ENCODE data around the gene CLASP1. TPM values are rescaled to one million over a fixed set of nuclear protein-coding genes. Genes with fewer than 3 reads are reported as not detected.

Gene CLASP1
- total RNA-seq, 1 experiment from 2014 or later, result 49.2 TPM

- no peak for DNase-seq (ENCODE audit: low read depth, low spot score)
- no peaks in the 10 kb centered on the region for H3K27me3 ChIP-seq (ENCODE audit: control insufficient read depth, insufficient read depth, low read length)
- POLR2A ChIA-PET, result interaction anchor here (0.6 kb wide), 1 partner anchor 179 kb away, joined by 3 read pairs; no protein-coding TSS in a partner anchor
- H3K4me1 ChIP-seq (ENCODE audit: control insufficient read depth, insufficient read depth, low read length), result no peaks in the 10 kb centered on the region
- no peaks in the 10 kb centered on the region for H3K9me3 ChIP-seq (ENCODE audit: control insufficient read depth, insufficient read depth, low read depth, low read length)
- ATAC-seq, result no peak
- in situ Hi-C loops (cut with HindIII; ENCODE audit: low pct_unique_long_range_greater_than_20kb, low sequenced_read_pairs) (no loop called here), intact Hi-C loops (cut with micrococcal nuclease; ENCODE audit: unreplicated experiment) (no loop called here)
- no TSS peak for BruUV-seq (replicated peaks)
- H3K27ac ChIP-seq (ENCODE audit: low read length), result no peak overlapping the region
- TF ChIP-seq, protein P1, sequence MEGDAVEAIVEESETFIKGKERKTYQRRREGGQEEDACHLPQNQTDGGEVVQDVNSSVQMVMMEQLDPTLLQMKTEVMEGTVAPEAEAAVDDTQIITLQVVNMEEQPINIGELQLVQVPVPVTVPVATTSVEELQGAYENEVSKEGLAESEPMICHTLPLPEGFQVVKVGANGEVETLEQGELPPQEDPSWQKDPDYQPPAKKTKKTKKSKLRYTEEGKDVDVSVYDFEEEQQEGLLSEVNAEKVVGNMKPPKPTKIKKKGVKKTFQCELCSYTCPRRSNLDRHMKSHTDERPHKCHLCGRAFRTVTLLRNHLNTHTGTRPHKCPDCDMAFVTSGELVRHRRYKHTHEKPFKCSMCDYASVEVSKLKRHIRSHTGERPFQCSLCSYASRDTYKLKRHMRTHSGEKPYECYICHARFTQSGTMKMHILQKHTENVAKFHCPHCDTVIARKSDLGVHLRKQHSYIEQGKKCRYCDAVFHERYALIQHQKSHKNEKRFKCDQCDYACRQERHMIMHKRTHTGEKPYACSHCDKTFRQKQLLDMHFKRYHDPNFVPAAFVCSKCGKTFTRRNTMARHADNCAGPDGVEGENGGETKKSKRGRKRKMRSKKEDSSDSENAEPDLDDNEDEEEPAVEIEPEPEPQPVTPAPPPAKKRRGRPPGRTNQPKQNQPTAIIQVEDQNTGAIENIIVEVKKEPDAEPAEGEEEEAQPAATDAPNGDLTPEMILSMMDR (IDR thresholded peaks at IDR 0.05), result 0 out of 2 replicates have a peak, but pooled peaks have one; percentile 25
- TF ChIP-seq, protein P2, sequence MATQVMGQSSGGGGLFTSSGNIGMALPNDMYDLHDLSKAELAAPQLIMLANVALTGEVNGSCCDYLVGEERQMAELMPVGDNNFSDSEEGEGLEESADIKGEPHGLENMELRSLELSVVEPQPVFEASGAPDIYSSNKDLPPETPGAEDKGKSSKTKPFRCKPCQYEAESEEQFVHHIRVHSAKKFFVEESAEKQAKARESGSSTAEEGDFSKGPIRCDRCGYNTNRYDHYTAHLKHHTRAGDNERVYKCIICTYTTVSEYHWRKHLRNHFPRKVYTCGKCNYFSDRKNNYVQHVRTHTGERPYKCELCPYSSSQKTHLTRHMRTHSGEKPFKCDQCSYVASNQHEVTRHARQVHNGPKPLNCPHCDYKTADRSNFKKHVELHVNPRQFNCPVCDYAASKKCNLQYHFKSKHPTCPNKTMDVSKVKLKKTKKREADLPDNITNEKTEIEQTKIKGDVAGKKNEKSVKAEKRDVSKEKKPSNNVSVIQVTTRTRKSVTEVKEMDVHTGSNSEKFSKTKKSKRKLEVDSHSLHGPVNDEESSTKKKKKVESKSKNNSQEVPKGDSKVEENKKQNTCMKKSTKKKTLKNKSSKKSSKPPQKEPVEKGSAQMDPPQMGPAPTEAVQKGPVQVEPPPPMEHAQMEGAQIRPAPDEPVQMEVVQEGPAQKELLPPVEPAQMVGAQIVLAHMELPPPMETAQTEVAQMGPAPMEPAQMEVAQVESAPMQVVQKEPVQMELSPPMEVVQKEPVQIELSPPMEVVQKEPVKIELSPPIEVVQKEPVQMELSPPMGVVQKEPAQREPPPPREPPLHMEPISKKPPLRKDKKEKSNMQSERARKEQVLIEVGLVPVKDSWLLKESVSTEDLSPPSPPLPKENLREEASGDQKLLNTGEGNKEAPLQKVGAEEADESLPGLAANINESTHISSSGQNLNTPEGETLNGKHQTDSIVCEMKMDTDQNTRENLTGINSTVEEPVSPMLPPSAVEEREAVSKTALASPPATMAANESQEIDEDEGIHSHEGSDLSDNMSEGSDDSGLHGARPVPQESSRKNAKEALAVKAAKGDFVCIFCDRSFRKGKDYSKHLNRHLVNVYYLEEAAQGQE (IDR thresholded peaks at IDR 0.05; ENCODE audit: insufficient read depth in 1 of 2, low read depth in 2 of 2, low read length in 1 of 2), result no peak
- CTCF ChIA-PET, result no interaction called here
- H3K36me3 ChIP-seq (ENCODE audit: control insufficient read depth, insufficient read depth, low read length), result peaks cover 17% of the 10 kb centered on the region
- no peak overlapping the region for H3K4me3 ChIP-seq (ENCODE audit: low read depth in 2 of 2, low read length in 2 of 2)
These were observed 266.5 kb downstream of the CLASP1 start for GRCh38 chr2:121382744-121383143.

- in situ Hi-C loops (cut with HindIII; ENCODE audit: low pct_unique_long_range_greater_than_20kb, low sequenced_read_pairs) (no loop called here), intact Hi-C loops (cut with micrococcal nuclease; ENCODE audit: unreplicated experiment) (no loop called here)
- H3K36me3 ChIP-seq (ENCODE audit: control insufficient read depth, insufficient read depth, low read length), result peaks cover 9% of the 10 kb centered on the region; the same call in 1 of the 2 replicates
- H3K4me1 ChIP-seq (ENCODE audit: control insufficient read depth, insufficient read depth, low read length), result no peaks in the 10 kb centered on the region
- DNase-seq (ENCODE audit: low read depth, low spot score) (no peak), ATAC-seq (no peak)
- no peaks in the 10 kb centered on the region for H3K9me3 ChIP-seq (ENCODE audit: control insufficient read depth, insufficient read depth, low read depth, low read length)
- BruUV-seq (replicated peaks), result no TSS peak
- H3K27ac ChIP-seq (ENCODE audit: low read length), result no peak overlapping the region
- CTCF ChIA-PET, result no interaction called here
- POLR2A ChIA-PET, result no interaction called here
- H3K27me3 ChIP-seq (ENCODE audit: control insufficient read depth, insufficient read depth, low read length), result no peaks in the 10 kb centered on the region
- H3K4me3 ChIP-seq (ENCODE audit: low read depth in 2 of 2, low read length in 2 of 2), result no peak overlapping the region
- TF ChIP-seq POLR2AphosphoS5 (IDR thresholded peaks at IDR 0.05; ENCODE audit: low read depth, low read length) (no peak), SIN3A (IDR thresholded peaks at IDR 0.05; ENCODE audit: borderline replicate concordance, insufficient read depth, low read depth, low read length) (no peak), TCF7L2 (IDR thresholded peaks at IDR 0.05; ENCODE audit: low read depth, low read length) (no peak)
- TF ChIP-seq, protein P1 (IDR thresholded peaks at IDR 0.05), result no peak
- TF ChIP-seq, protein P2 (IDR thresholded peaks at IDR 0.05; ENCODE audit: insufficient read depth in 1 of 2, low read depth in 2 of 2, low read length in 1 of 2), result no peak
These were observed 271.6 kb downstream of the CLASP1 start for GRCh38 chr2:121377646-121378045.
